Natural killer cell (primary cell): ENCODE results near the gene DOCK7. TPM values are rescaled to one million over a fixed set of nuclear protein-coding genes. Genes with fewer than 3 reads are reported as not detected.

ENCODE experiments used
- ATAC-seq, 3 donors: fragments of 150-1000 bp in 2 of 3; fragments of 200-7000 bp in 1 of 3; cut with Tn5 transposase; 1 replicate in 1 of 3; 2 replicates in 2 of 3; pipeline ENCODE4 v1.10.0; 2021; ENCODE audit warnings: mild to moderate bottlenecking in 2 of 3, moderate library complexity in 2 of 3
- DNase-seq, 2 donors: peaks; one replicate each; pipeline versions ENCODE4 v3.0.0 to v3.0.0-alpha.2; 2013 to 2021; ENCODE audit warnings: mixed read lengths in 1 of 2
- H3K27ac ChIP-seq: one replicate; pipeline ENCODE4 v1.5.1; 2013; ENCODE audit warnings: mild to moderate bottlenecking, low read length
- H3K27me3 ChIP-seq: one replicate; pipeline ENCODE4 v1.6.1; 2013; ENCODE audit warnings: low read length; ENCODE audit not compliant: control insufficient read depth, insufficient read depth
- H3K36me3 ChIP-seq: one replicate; pipeline ENCODE4 v1.6.1; 2013; ENCODE audit warnings: low read length; ENCODE audit not compliant: control insufficient read depth, insufficient read depth
- H3K4me1 ChIP-seq: one replicate; pipeline ENCODE4 v1.6.1; 2013; ENCODE audit warnings: low read length; ENCODE audit not compliant: control insufficient read depth, insufficient read depth
- H3K4me3 ChIP-seq: one replicate; pipeline ENCODE4 v1.5.1; 2013; ENCODE audit warnings: low read length
- H3K9me3 ChIP-seq: one replicate; pipeline ENCODE4 v1.6.1; 2013; ENCODE audit warnings: low read length; ENCODE audit not compliant: control insufficient read depth, insufficient read depth
- H3K27ac Mint-ChIP-seq, 2 donors: one replicate each; pipeline ENCODE4 v1.8.0; 2022; ENCODE audit warnings: mild to moderate bottlenecking in 2 of 2, mixed read lengths in 2 of 2, moderate library complexity in 1 of 2
- H3K27me3 Mint-ChIP-seq, 2 donors: one replicate each; pipeline ENCODE4 v1.8.0; 2022; ENCODE audit warnings: low read depth in 2 of 2, mixed read lengths in 2 of 2
- H3K36me3 Mint-ChIP-seq: one replicate; pipeline ENCODE4 v1.8.0; 2022; ENCODE audit warnings: mixed read lengths
- H3K4me1 Mint-ChIP-seq, 2 donors: one replicate each; pipeline ENCODE4 v1.8.0; 2022; ENCODE audit warnings: mixed read lengths in 2 of 2
- H3K4me3 Mint-ChIP-seq: one replicate; pipeline ENCODE4 v1.8.0; 2022; ENCODE audit warnings: mild to moderate bottlenecking, moderate library complexity, mixed read lengths
- H3K9me3 Mint-ChIP-seq, 2 donors: one replicate each; pipeline ENCODE4 v1.8.0; 2022; ENCODE audit warnings: mixed read lengths in 2 of 2
- WGBS: methylation state at CpG from one replicate; pipeline ENCODE4 v1.1.7; 2013; ENCODE audit warnings: missing lambda C conversion rate; ENCODE audit not compliant: insufficient coverage; 5-methylcytosine and 5-hydroxymethylcytosine counted together
- intact Hi-C: fragments of 100-400 bp; cut with micrococcal nuclease; formaldehyde crosslinking; loops from one replicate; pipeline ENCODE4 v1.14.2; 2022
- total RNA-seq, 4 donors: library from RNA; stranded (reverse); fragments of 120-200 nt in 1 of 4; gene quantifications; one replicate each; pipeline versions ENCODE4 v1.2.3 to v1.2.4, GENCODE V29; 2013 to 2022
- TF ChIP-seq, protein P1 (sequence below): fragments of 200-600 bp; IDR thresholded peaks from one replicate; pipeline ENCODE4 v1.8.0; 2022; ENCODE audit warnings: antibody characterized with exemption

The DOCK7 gene
- total RNA-seq, 3 donors from 2014 or later (not counting 1 experiment from before 2014, with no cell fraction given): 4.3 to 13.1 (median 6.0) TPM

DNA sequence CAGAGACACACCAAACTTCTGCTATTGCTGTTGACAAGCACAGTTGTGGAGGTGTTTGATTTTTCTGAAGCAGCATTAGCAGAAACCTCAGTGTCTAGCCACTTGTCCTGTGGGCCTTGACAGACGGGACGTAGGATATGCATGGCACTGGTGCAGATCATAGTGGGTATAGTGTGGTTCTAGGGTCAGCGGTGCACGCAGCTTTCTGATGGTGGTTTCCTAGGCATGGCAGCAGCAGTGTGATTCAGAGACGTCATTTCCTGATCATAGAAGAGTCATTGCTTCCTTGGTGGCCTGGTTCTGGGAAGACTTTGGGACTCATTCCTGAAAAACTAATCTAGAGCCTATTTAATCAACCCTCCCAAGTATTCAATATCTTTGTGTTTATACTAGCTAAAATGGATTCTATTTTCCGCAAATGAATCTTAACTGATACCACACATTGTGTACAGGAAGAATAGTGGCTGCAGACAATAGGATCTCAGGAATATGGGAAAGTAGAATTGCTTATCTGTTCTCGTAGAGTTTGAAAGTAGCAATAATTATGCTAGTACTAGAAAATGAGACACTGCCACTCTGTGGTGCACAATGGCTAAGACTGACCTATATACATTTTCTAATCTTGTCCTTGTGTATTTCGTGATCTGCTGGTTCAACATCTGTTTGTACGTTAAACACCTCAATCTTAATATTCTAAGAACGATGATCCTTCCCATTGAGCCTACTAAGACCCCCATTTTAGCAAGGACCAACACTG is 254.1 kb downstream of the DOCK7 start:
- no peaks in the 10 kb centered on the region for H3K27me3 Mint-ChIP-seq
- no peak for ATAC-seq
- Histone ChIP-seq H3K27ac (no peak overlapping the region), H3K27me3 (no peaks in the 10 kb centered on the region), H3K4me1 (peaks cover 11% of the 10 kb centered on the region), H3K4me3 (no peak overlapping the region), H3K9me3 (no peaks in the 10 kb centered on the region), H3K36me3 (no peaks in the 10 kb centered on the region)
- no peak for DNase-seq
- intact Hi-C loops: no loop called here
- TF ChIP-seq, protein P1, sequence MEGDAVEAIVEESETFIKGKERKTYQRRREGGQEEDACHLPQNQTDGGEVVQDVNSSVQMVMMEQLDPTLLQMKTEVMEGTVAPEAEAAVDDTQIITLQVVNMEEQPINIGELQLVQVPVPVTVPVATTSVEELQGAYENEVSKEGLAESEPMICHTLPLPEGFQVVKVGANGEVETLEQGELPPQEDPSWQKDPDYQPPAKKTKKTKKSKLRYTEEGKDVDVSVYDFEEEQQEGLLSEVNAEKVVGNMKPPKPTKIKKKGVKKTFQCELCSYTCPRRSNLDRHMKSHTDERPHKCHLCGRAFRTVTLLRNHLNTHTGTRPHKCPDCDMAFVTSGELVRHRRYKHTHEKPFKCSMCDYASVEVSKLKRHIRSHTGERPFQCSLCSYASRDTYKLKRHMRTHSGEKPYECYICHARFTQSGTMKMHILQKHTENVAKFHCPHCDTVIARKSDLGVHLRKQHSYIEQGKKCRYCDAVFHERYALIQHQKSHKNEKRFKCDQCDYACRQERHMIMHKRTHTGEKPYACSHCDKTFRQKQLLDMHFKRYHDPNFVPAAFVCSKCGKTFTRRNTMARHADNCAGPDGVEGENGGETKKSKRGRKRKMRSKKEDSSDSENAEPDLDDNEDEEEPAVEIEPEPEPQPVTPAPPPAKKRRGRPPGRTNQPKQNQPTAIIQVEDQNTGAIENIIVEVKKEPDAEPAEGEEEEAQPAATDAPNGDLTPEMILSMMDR: no peak
- peaks cover 3 to 4% of the 10 kb centered on the region in 2 donors for H3K9me3 Mint-ChIP-seq
- peak overlapping the region; percentile 47 for H3K4me3 Mint-ChIP-seq
- H3K36me3 Mint-ChIP-seq: no peaks in the 10 kb centered on the region
- 83% methylated on average over 9 of the region's 10 CpGs for WGBS
- peaks cover 26 to 29% of the 10 kb centered on the region in 2 donors for H3K4me1 Mint-ChIP-seq
- H3K27ac Mint-ChIP-seq: no peak overlapping the region

DNA sequence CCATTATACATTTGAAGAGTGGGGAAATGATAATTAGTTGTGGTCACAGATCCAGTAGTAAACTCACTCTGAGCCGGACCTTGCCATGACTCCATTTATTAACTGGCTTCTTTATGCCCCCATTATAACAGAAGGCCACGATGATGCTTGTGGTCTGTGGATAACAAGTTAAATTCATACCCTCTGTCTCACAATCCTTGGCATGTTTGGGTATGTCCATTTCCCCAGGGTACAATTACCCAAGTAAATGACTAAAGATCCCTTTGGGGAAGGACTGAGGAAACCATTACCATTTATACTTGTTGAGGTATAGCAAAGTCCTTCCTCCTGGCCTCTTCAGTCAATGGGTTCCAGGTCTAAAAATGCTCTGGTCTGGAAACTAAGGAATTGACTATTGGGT is 258.6 kb downstream of the DOCK7 start:
- Histone ChIP-seq H3K36me3 (no peaks in the 10 kb centered on the region), H3K4me3 (no peak overlapping the region), H3K4me1 (no peaks in the 10 kb centered on the region), H3K27me3 (no peaks in the 10 kb centered on the region), H3K27ac (no peak overlapping the region), H3K9me3 (no peaks in the 10 kb centered on the region)
- Mint-ChIP-seq H3K9me3 (no peaks in the 10 kb centered on the region), H3K4me1 (no peaks in the 10 kb centered on the region), H3K36me3 (no peaks in the 10 kb centered on the region), H3K27me3 (no peaks in the 10 kb centered on the region), H3K27ac (no peak overlapping the region), H3K4me3 (no peak overlapping the region)
- no peak for DNase-seq
- WGBS: no CpG with 5 or more reads among the region's 2 CpGs
- TF ChIP-seq, protein P1: no peak
- intact Hi-C loops: no loop called here
- no peak for ATAC-seq

DNA sequence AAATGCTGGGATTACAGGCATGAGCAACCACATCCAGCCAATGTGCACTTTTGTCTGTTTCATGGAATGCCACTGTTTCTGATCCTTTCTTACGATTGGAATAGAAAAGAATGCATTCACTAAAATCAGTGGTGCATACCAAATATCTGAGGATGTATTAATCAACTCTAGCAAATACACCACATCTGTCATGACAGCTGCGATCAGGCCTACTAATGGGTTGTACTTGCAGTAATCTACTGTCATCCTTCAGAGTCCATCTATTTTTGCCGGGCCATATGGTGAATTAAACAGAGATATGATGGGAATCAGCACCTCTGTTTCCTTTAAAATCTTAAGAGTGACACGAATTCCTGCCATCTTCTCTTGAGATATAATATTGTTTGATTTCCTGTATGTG is 259.8 kb downstream of the DOCK7 start:
- H3K36me3 Mint-ChIP-seq: no peaks in the 10 kb centered on the region
- intact Hi-C loops: no loop called here
- no peaks in the 10 kb centered on the region for H3K4me1 Mint-ChIP-seq
- no peaks in the 10 kb centered on the region for H3K4me1 ChIP-seq
- H3K36me3 ChIP-seq: no peaks in the 10 kb centered on the region
- no peaks in the 10 kb centered on the region for H3K27me3 Mint-ChIP-seq
- 95% methylated on average over 4 of the region's 4 CpGs for WGBS
- no peaks in the 10 kb centered on the region for H3K9me3 ChIP-seq
- DNase-seq (no peak), ATAC-seq (no peak)
- TF ChIP-seq, protein P1: no peak
- no peak overlapping the region for H3K4me3 Mint-ChIP-seq
- no peaks in the 10 kb centered on the region for H3K27me3 ChIP-seq
- H3K9me3 Mint-ChIP-seq: no peaks in the 10 kb centered on the region
- no peak overlapping the region for H3K27ac ChIP-seq
- H3K27ac Mint-ChIP-seq: no peak overlapping the region
- H3K4me3 ChIP-seq: no peak overlapping the region

DNA sequence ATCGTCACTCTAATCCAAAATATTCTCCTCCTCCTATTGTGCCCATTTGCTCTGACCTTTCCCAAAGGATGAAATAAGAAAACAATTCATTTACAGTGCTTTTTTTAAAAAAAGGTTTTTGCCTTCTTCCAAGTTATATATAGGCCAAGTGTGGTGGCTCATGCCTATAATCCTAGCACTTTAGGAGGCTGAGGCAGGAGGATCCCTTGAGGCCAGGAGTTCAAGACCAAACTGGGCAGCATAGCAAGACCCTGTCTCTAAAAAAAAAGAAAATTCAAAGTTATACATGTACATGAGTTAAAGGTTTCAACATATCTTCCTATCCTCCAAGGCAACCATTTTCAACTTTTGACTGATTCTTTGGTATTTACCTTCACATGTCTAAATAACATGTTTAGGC is 261.4 kb downstream of the DOCK7 start:
- no peaks in the 10 kb centered on the region for H3K9me3 ChIP-seq
- ATAC-seq: no peak
- Mint-ChIP-seq H3K4me3 (no peak overlapping the region), H3K27ac (no peak overlapping the region), H3K27me3 (no peaks in the 10 kb centered on the region), H3K36me3 (no peaks in the 10 kb centered on the region), H3K9me3 (no peaks in the 10 kb centered on the region), H3K4me1 (no peaks in the 10 kb centered on the region)
- H3K27ac ChIP-seq: no peak overlapping the region
- WGBS: 93% methylated on average over 1 of the region's 1 CpG
- TF ChIP-seq, protein P1: no peak
- no peaks in the 10 kb centered on the region for H3K4me1 ChIP-seq
- H3K36me3 ChIP-seq: no peaks in the 10 kb centered on the region
- H3K4me3 ChIP-seq: no peak overlapping the region
- DNase-seq: no peak
- intact Hi-C loops: no loop called here
- H3K27me3 ChIP-seq: no peaks in the 10 kb centered on the region
